Activated CD8-positive, alpha-beta T cell treated with anti-CD3 and anti-CD28 coated beads, Interleukin-2, amount 10 ng/mL, durations not matched to agents 7 days and 5 days (primary cell): ENCODE measurements around the gene HOXA13. TPM values are rescaled to one million over a fixed set of nuclear protein-coding genes. Genes with fewer than 3 reads are reported as not detected.

ENCODE experiments used
- ATAC-seq: fragments of 150-1000 bp; cut with Tn5 transposase; one replicate; pipeline ENCODE4 v1.10.0; 2021; ENCODE audit warnings: moderate library complexity
- CTCF ChIA-PET: fragments of 350-600 bp; sonication (Branson Sonifier 250); formaldehyde crosslinking; loops from one replicate; lab custom pipeline; 2021; ENCODE audit warnings: antibody characterized with exemption; lab: Charles Lee
- POLR2A ChIA-PET: fragments of 350-600 bp; sonication (Branson Sonifier 250); formaldehyde crosslinking; loops from one replicate; lab custom pipeline; 2021; ENCODE audit warnings: antibody characterized with exemption; lab: Charles Lee
- DNase-seq: peaks from one replicate; pipeline ENCODE4 v3.0.0-alpha.2; 2020
- H3K27ac Mint-ChIP-seq: one replicate; pipeline ENCODE4 v1.8.0; 2021; ENCODE audit warnings: mild to moderate bottlenecking, mixed read lengths
- H3K27me3 Mint-ChIP-seq: one replicate; pipeline ENCODE4 v1.8.0; 2021; ENCODE audit warnings: low read depth, mixed read lengths
- H3K36me3 Mint-ChIP-seq: one replicate; pipeline ENCODE4 v1.8.0; 2021; ENCODE audit warnings: low read depth, mixed read lengths
- H3K4me1 Mint-ChIP-seq: one replicate; pipeline ENCODE4 v1.8.0; 2021; ENCODE audit warnings: low read depth, mixed read lengths
- H3K4me3 Mint-ChIP-seq: one replicate; pipeline ENCODE4 v1.8.0; 2021; ENCODE audit warnings: mild to moderate bottlenecking, mixed read lengths
- H3K9me3 Mint-ChIP-seq: one replicate; pipeline ENCODE4 v1.8.0; 2022; ENCODE audit warnings: mixed read lengths; ENCODE audit not compliant: insufficient read depth
- total RNA-seq, 2 experiments: library from RNA; stranded (reverse); gene quantifications; one replicate each; pipeline ENCODE4 v1.2.3, GENCODE V29; 2021

The HOXA13 gene
- total RNA-seq, 2 experiments from 2014 or later: not detected

- Mint-ChIP-seq H3K36me3 (peaks cover 7% of the 10 kb centered on the region), H3K4me1 (peaks cover 13% of the 10 kb centered on the region), H3K9me3 (no peaks in the 10 kb centered on the region), H3K27me3 (peaks cover 59% of the 10 kb centered on the region), H3K4me3 (peak overlapping the region; percentile 28), H3K27ac (no peak overlapping the region)
- DNase-seq (no peak), ATAC-seq (no peak)
- CTCF ChIA-PET: interaction anchor here (1.0 to 2.4 kb wide), 3 partner anchors 14 to 21 kb away, joined by 4 to 13 read pairs (median 5); no protein-coding TSS in a partner anchor
- POLR2A ChIA-PET: no interaction called here
Measured at GRCh38 chr7:27174874-27175625, 24.8 kb downstream of the HOXA13 start.

- ATAC-seq (no peak), DNase-seq (no peak)
- Mint-ChIP-seq H3K4me3 (peak within 1 kb of the TSS; percentile 31), H3K4me1 (peaks cover 10% of the 10 kb centered on the region), H3K36me3 (peaks cover 5% of the 10 kb centered on the region), H3K27me3 (peaks cover 60% of the 10 kb centered on the region), H3K9me3 (no peaks in the 10 kb centered on the region), H3K27ac (no peak within 1 kb of the TSS)
- CTCF ChIA-PET: interaction anchor here (1.0 kb wide), 1 partner anchor 22 kb away, joined by 4 read pairs; no protein-coding TSS in a partner anchor
- POLR2A ChIA-PET: no interaction called here
Measured at GRCh38 chr7:27173956-27174873, 25.7 kb downstream of the HOXA13 start, which contains the start of gene HOXA10. Gene HOXA10, minus strand, starts transcription at chr7:27174320. Its CDS starts 14 bp downstream, at chr7:27174306.

GRCh38 chr7:27173511-27173955, 26.4 kb downstream of the HOXA13 start:
- DNase-seq: no peak
- Mint-ChIP-seq H3K36me3 (peaks cover 5% of the 10 kb centered on the region), H3K27ac (no peak overlapping the region), H3K27me3 (peaks cover 61% of the 10 kb centered on the region), H3K9me3 (no peaks in the 10 kb centered on the region), H3K4me3 (no peak overlapping the region), H3K4me1 (peaks cover 14% of the 10 kb centered on the region)
- ATAC-seq: peak; percentile 23
- ChIA-PET CTCF (interaction anchor here (1.1 to 1.3 kb wide), 2 partner anchors 11 to 23 kb away, joined by 3 to 6 read pairs; no protein-coding TSS in a partner anchor), POLR2A (interaction anchor here (0.6 kb wide), 1 partner anchor 12 kb away, joined by 4 read pairs; no protein-coding TSS in a partner anchor)

- ATAC-seq (no peak), DNase-seq (no peak)
- H3K9me3 Mint-ChIP-seq: no peaks in the 10 kb centered on the region
- peak overlapping the region; percentile 45 for H3K4me3 Mint-ChIP-seq
- POLR2A ChIA-PET: interaction anchor here (0.6 kb wide), 1 partner anchor 11 kb away, joined by 4 read pairs; no protein-coding TSS in a partner anchor
- H3K4me1 Mint-ChIP-seq: peaks cover 15% of the 10 kb centered on the region
- CTCF ChIA-PET: interaction anchor here (1.1 to 1.3 kb wide), 2 partner anchors 10 to 23 kb away, joined by 3 to 6 read pairs; no protein-coding TSS in a partner anchor
- no peak overlapping the region for H3K27ac Mint-ChIP-seq
- peaks cover 61% of the 10 kb centered on the region for H3K27me3 Mint-ChIP-seq
- H3K36me3 Mint-ChIP-seq: peaks cover 5% of the 10 kb centered on the region
Measured at GRCh38 chr7:27172823-27173510, 26.9 kb downstream of the HOXA13 start.

- Mint-ChIP-seq H3K9me3 (no peaks in the 10 kb centered on the region), H3K36me3 (peaks cover 5% of the 10 kb centered on the region), H3K4me3 (peak overlapping the region; percentile 45), H3K4me1 (peaks cover 15% of the 10 kb centered on the region), H3K27me3 (peaks cover 62% of the 10 kb centered on the region), H3K27ac (peak overlapping the region; percentile 69)
- ChIA-PET CTCF (interaction anchor here (1.1 to 1.3 kb wide), 3 partner anchors 9 to 24 kb away, joined by 3 to 6 read pairs (median 5); no protein-coding TSS in a partner anchor), POLR2A (no interaction called here)
- no peak for ATAC-seq
- DNase-seq: no peak
Measured at GRCh38 chr7:27172315-27172774, 27.5 kb downstream of the HOXA13 start.

DNA sequence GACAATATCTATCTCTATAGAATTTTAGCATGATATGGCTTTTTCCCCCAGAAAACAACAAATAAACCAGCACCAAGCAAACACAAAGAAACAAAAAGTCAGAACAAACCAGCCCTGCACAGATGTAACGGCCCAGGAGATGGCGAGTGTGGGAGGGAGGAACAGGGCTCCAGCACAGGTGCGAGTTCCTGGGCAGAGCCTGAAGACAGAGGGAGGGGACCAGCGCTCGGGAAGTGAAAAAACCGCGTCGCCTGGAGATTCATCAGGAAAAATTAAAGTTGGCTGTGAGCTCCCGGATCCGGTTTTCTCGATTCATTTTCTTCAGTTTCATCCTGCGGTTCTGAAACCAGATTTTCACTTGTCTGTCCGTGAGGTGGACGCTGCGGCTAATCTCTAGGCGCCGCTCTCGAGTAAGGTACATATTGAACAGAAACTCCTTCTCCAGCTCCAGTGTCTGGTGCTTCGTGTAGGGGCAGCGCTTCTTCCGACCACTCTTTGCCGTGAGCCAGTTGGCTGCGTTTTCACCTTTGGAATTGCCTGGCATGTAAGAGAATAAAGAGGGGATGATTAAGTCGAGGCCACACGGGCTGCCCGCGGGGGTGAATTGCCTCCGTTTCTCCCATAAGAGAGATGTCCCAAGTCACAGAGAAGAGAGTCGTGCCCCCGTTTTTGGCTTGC, 28.1 kb downstream of the HOXA13 start:
- POLR2A ChIA-PET: no interaction called here
- no peak for ATAC-seq
- Mint-ChIP-seq H3K36me3 (peaks cover 8% of the 10 kb centered on the region), H3K4me1 (peaks cover 15% of the 10 kb centered on the region), H3K27ac (peak overlapping the region; percentile 69), H3K9me3 (no peaks in the 10 kb centered on the region), H3K4me3 (peak overlapping the region; percentile 45), H3K27me3 (peaks cover 67% of the 10 kb centered on the region)
- CTCF ChIA-PET: interaction anchor here (1.3 kb wide), 1 partner anchor 24 kb away, joined by 5 read pairs; no protein-coding TSS in a partner anchor
- no peak for DNase-seq

DNA sequence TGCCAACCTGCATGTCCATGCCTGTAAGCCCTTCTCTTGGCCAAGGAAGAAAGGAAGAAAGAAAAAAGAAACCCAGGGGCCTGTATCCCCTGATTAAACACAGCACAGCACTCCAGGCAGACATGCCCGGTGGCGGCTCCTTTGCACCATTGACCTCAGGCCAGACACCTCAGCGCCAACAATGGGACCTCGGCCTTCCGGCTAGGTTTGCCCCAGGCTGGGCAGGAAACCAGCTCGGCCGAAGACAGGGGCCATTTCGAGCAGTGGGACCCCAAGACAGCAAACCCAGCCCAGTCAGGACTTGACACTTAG, 28.6 kb downstream of the HOXA13 start:
- CTCF ChIA-PET: interaction anchor here (1.3 kb wide), 1 partner anchor 25 kb away, joined by 5 read pairs; no protein-coding TSS in a partner anchor
- Mint-ChIP-seq H3K4me3 (no peak overlapping the region), H3K4me1 (peaks cover 15% of the 10 kb centered on the region), H3K27ac (peak overlapping the region; percentile 39), H3K27me3 (peaks cover 70% of the 10 kb centered on the region), H3K36me3 (peaks cover 8% of the 10 kb centered on the region), H3K9me3 (no peaks in the 10 kb centered on the region)
- POLR2A ChIA-PET: no interaction called here
- no peak for DNase-seq
- no peak for ATAC-seq

GRCh38 chr7:27170426-27171324, 29.2 kb downstream of the HOXA13 start:
- H3K9me3 Mint-ChIP-seq: no peaks in the 10 kb centered on the region
- no peak overlapping the region for H3K27ac Mint-ChIP-seq
- POLR2A ChIA-PET: no interaction called here
- CTCF ChIA-PET: interaction anchor here (1.3 to 1.5 kb wide), 2 partner anchors 9 to 25 kb away, joined by 5 to 6 read pairs; no protein-coding TSS in a partner anchor
- no peak for ATAC-seq
- no peak for DNase-seq
- H3K36me3 Mint-ChIP-seq: peaks cover 9% of the 10 kb centered on the region
- H3K4me3 Mint-ChIP-seq: no peak overlapping the region
- H3K4me1 Mint-ChIP-seq: peaks cover 16% of the 10 kb centered on the region
- peaks cover 70% of the 10 kb centered on the region for H3K27me3 Mint-ChIP-seq

GRCh38 chr7:27169658-27170425, 30.0 kb downstream of the HOXA13 start:
- DNase-seq (no peak), ATAC-seq (no peak)
- Mint-ChIP-seq H3K36me3 (peaks cover 9% of the 10 kb centered on the region), H3K27ac (no peak overlapping the region), H3K4me3 (no peak overlapping the region), H3K9me3 (no peaks in the 10 kb centered on the region), H3K4me1 (peaks cover 16% of the 10 kb centered on the region), H3K27me3 (peaks cover 67% of the 10 kb centered on the region)
- ChIA-PET CTCF (interaction anchor here (1.5 kb wide), 1 partner anchor 10 kb away, joined by 6 read pairs; no protein-coding TSS in a partner anchor), POLR2A (no interaction called here)
